GM19240 (cell line): ENCODE results near the gene PREX1.
"Not testable (repeated sequence)": the region's sequence is repeated elsewhere in the genome, so short reads cannot be mapped to it uniquely, and the experiment has no call there.

ENCODE experiments used
- DNase-seq: peaks from one replicate; pipeline ENCODE4 v3.0.0; 2011; ENCODE audit warnings: low spot score; ENCODE audit not compliant: insufficient read length

The PREX1 gene

GRCh38 chr20:48608756-48609155 lies 219.0 kb downstream of the PREX1 start:
- DNase-seq: no peak

- no peak for DNase-seq
Observed at GRCh38 chr20:48607544-48607865, 220.3 kb downstream of the PREX1 start.

- no peak for DNase-seq
Observed at GRCh38 chr20:48606841-48607543, 220.8 kb downstream of the PREX1 start.

GRCh38 chr20:48606172-48606840 lies 221.5 kb downstream of the PREX1 start:
- DNase-seq: no peak

- DNase-seq: no peak
Observed at GRCh38 chr20:48605364-48606171, 222.2 kb downstream of the PREX1 start.

- no peak for DNase-seq
Observed at GRCh38 chr20:48604936-48605335, 222.9 kb downstream of the PREX1 start.

- DNase-seq: no peak
Observed at GRCh38 chr20:48604426-48604825, 223.4 kb downstream of the PREX1 start.

- no peak for DNase-seq
Observed at GRCh38 chr20:48603819-48604405, 223.9 kb downstream of the PREX1 start.

GRCh38 chr20:48603116-48603818 lies 224.5 kb downstream of the PREX1 start:
- no peak for DNase-seq

- DNase-seq: no peak
Observed at GRCh38 chr20:48601798-48602197, 226.0 kb downstream of the PREX1 start.

GRCh38 chr20:48600470-48600945 lies 227.3 kb downstream of the PREX1 start:
- DNase-seq: no peak

GRCh38 chr20:48599748-48600469 lies 227.9 kb downstream of the PREX1 start:
- DNase-seq: no peak

- no peak for DNase-seq
Observed at GRCh38 chr20:48599106-48599747, 228.6 kb downstream of the PREX1 start.

GRCh38 chr20:48598303-48598941 lies 229.4 kb downstream of the PREX1 start:
- DNase-seq: not testable (repeated sequence)

- no peak for DNase-seq
Observed at GRCh38 chr20:48597521-48598302, 230.1 kb downstream of the PREX1 start.

- no peak for DNase-seq
Observed at GRCh38 chr20:48596334-48596898, 231.4 kb downstream of the PREX1 start.

GRCh38 chr20:48595495-48596333 lies 232.1 kb downstream of the PREX1 start:
- no peak for DNase-seq

GRCh38 chr20:48594533-48594932 lies 233.3 kb downstream of the PREX1 start:
- DNase-seq: no peak
